Stimulated activated CD8-positive, alpha-beta memory T cell treated with anti-CD3 and anti-CD28 coated beads, Interleukin-4, amount 100 ng/mL, for 24 hours (primary cell): ENCODE results near the gene RYR2.

ENCODE experiments used
- DNase-seq: peaks from one replicate; pipeline ENCODE4 v3.0.0-alpha.2; 2020; ENCODE audit warnings: low read depth

The RYR2 gene

DNA sequence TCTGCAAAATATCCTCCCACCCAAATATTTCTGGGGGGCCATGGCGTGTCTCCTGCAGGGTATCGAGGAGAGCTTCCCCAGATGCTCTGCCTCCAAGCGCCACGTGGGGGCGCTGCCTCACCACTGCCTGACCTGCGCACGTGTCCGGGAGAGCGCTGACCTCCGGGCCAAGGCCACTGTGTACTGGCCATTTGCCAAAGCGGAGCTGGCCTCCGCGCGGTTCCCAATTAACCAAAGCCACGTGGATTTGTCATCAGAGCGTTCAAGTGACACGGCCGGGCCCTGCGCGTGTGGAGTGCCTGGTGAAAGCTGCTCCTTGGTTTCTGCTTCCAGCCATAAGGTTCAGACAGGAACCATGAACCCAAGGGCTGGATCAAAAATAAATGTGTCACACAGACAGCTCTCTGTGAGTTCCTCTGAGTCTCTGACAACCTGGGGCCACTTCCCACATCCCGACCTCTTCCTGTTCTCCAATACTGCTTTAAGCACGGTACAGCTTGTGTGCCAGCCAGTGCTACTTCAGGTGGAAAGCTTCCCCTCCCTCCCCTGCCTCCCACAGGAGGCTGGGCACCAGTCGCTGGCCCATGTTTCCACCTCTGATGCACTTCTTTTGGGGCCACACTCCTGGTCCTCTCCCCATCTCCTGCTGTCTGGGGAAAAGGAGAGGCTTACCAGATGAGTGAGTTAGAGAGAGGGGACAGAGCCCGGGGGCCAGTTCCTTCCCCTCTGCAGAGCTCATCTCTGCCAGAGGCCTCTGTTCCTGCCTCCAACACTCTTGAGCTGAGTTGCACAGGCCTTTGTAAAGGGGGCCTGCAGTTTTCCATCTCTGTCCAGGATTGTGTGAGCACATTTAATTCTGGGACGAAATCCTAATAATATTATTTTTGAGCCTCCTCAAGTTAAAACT lies 822.6 kb downstream of the RYR2 start:
- no peak for DNase-seq

DNA sequence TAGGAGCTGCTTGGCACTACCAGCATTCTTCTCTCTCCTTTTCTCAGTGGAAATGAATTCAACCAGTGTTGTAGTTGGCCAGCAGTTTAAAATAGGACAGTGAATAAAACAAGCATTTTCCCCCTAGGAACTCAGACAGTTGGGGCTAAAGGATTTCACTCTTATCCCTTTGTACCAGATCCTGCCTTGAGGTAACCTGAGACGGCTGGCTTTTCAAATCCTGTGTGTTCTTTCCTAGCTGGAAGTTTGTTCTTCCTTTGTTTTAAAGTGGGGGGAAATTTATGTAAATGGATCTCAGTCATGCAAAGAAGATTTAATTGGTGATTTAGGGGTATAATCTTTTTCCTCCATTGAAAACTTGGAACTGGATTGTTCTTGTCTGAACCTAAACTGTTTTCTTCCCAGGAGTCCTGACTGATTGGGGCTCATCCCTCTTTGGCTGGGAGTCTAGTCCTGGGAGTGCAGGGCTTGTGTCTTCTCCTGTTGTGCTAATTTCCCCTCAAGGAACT lies 825.5 kb downstream of the RYR2 start:
- no peak for DNase-seq

DNA sequence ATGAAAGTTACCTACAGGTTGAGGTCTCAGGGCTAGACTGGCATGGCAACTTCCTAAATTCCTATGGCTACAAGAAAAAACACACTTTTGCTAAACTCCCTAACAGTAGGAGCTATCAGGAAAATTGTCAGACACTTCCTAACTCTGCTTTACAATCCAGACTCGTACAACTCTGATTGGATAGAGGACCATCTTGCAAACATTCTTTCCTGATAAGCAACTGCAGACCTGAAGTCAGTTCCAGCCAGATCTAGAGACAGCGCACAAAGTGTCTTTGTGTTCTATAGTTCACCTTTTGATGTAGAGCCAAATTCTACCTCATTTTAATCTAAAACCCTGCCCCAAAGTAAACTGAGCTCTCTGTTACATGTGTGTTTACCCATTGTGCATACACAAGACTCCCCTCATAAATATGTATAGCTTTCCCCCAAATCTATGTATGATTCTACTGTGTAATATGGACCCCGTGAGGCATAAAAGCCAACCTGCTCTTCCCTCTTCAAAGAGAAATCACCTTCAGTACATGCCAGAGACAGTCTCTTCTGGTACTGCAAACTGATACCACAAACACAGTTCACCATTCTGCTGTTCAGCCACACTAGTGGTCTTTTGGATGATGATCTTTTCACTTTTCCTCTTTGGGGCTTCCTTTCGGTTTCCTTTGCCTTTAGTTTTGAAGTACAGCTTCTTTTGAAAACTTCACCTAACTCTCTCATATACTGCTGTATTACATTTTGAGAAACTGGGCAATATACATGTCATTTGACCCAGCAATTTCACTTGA lies 827.0 kb downstream of the RYR2 start:
- DNase-seq: no peak

DNA sequence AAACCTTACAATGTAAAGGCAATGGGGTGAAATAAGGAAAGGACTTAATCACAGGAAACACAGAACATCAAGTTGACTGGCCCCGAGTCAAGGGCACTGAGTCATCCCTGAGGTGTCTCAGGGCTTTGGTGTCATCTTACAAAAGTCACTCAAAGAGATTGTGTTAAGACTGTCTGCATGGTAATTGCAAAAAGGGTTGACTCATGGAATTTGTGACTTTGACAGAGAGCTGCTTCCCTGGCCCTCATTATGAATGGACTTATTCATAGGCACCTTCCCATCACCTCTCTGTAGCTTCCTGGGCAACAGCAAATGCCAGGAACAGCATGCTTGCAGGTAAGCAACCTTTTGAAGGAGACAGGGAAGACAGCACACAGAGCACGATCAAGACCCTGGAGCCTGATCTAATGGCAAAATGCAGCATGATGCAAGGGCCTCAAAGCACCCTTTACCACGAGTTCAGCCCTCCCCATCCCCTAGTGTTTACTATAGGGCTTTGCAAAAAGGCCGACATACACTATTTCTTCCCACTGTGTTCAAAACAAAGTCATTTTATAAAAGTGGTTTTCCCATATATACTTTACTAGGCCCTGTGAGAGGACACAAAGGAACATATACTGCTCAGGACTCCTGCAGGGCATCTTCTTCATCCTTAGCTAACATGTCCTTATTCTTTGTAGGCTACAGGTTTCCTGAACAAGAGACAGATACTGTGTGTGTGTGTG lies 831.7 kb downstream of the RYR2 start:
- DNase-seq: no peak

DNA sequence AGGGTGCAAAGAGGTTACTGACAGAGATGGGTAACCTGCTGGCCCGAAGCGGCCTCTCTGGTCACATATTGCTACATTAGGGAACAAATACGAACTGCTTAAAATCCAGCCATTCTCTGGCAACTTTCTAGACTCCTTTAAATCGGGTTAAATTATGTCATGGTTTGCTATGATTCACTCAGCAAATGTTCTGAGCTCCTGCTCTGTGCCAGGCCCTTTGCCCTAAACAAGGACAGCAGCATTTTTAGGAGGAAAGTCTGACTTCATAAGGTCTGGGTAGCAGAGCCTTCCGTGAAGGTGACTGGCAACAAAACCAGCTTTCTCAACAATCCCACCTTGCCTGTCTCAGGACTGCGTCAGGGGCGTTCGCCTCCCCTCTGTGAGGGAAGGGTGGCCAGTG lies 833.3 kb downstream of the RYR2 start:
- no peak for DNase-seq

DNA sequence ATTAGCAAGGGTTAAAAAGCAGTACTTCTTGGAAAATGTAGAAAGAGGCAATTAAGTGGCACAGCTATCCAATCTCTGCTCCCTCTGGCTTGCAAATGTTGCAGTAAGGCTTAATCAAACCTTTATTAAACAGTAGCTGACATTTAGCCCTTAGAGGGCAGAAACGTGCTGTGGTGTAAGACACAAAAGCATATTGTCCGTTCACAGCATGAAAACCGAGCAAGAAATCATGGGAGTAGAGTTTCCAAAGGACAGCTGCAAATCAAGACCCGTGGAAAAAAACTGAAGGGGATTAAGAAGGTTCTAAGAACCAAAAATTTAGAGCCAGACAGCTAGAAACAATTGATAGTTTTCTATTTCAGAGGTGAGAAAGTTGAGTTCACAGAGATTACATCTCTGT lies 835.6 kb downstream of the RYR2 start:
- DNase-seq: no peak

DNA sequence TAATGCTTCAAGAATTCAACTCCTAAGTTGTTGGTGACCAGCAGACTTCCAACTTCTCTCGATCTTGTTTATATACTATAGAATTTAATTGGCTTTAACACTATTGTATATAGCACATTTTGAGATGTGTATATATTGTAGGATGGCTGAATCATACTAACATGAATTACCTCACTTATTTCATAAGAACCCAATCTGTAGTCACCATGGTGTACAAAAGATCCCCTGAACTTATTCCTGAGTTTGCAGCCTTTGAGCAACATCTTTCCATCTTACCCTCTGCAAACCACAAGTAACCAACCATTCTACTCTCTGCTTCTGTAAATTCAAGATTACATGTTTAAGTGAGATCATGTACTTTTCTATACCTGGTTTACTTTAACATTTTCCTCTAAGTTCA lies 836.4 kb downstream of the RYR2 start:
- DNase-seq: no peak

- no peak for DNase-seq
Measured at GRCh38 chr1:237879195-237879594, 837.2 kb downstream of the RYR2 start.
